Fibroblast of lung (primary cell): ENCODE results near the gene NARF. TPM values are rescaled to one million over a fixed set of nuclear protein-coding genes. Genes with fewer than 3 reads are reported as not detected.

ENCODE experiments used
- DNase-seq, 2 donors: peaks; one replicate each; pipeline versions ENCODE4 v3.0.0 to v3.0.0-alpha.2; 2010; ENCODE audit warnings: low read depth in 2 of 2
- H2AFZ ChIP-seq: 2 replicates; pipeline ENCODE4 v1.5.1; 2012; ENCODE audit warnings: low read length, control low read depth, inconsistent platforms
- H3K27ac ChIP-seq: 2 replicates; pipeline ENCODE4 v1.5.1; 2011; ENCODE audit warnings: low read length, control low read depth; ENCODE audit not compliant: insufficient read depth
- H3K27me3 ChIP-seq: 2 replicates; pipeline ENCODE4 v1.5.1; 2011; ENCODE audit warnings: mild to moderate bottlenecking, low read length; ENCODE audit not compliant: control insufficient read depth, insufficient read depth
- H3K36me3 ChIP-seq: 2 replicates; pipeline ENCODE4 v1.5.1; 2011; ENCODE audit warnings: low read length; ENCODE audit not compliant: control insufficient read depth, insufficient read depth
- H3K4me1 ChIP-seq: 2 replicates; pipeline ENCODE4 v1.5.1; 2011; ENCODE audit warnings: low read length; ENCODE audit not compliant: control insufficient read depth, insufficient read depth; ENCODE audit errors: extremely low read depth
- H3K4me2 ChIP-seq: 2 replicates; pipeline ENCODE4 v1.5.1; 2011; ENCODE audit warnings: low read length, control low read depth; ENCODE audit not compliant: insufficient read depth; ENCODE audit errors: extremely low read depth
- H3K4me3 ChIP-seq, 4 experiments: fragments of 200-600 bp in 1 of 4; sonication (generic) in 1 of 4; replicated peaks in 1 of 4; 2 replicates each; pipeline ENCODE4 v1.5.1; 2011 to 2016; ENCODE audit warnings: low read length in 4 of 4, low read depth in 3 of 4, mild to moderate bottlenecking in 3 of 4, control low read depth in 2 of 4, inconsistent platforms in 1 of 4, mixed read lengths in 1 of 4; ENCODE audit not compliant: insufficient read depth in 1 of 4; ENCODE audit errors: control extremely low read depth in 1 of 4
- H3K79me2 ChIP-seq: 2 replicates; pipeline ENCODE4 v1.5.1; 2012; ENCODE audit warnings: mild to moderate bottlenecking, low read length, inconsistent platforms; ENCODE audit not compliant: control insufficient read depth, insufficient read depth
- H3K9ac ChIP-seq: 2 replicates; pipeline ENCODE4 v1.5.1; 2011; ENCODE audit warnings: mild to moderate bottlenecking, low read length, control low read depth; ENCODE audit not compliant: insufficient read depth
- H3K9me3 ChIP-seq: 2 replicates; pipeline ENCODE4 v1.5.1; 2012; ENCODE audit warnings: low read depth, low read length; ENCODE audit not compliant: control insufficient read depth, insufficient read depth
- H4K20me1 ChIP-seq: 2 replicates; pipeline ENCODE4 v1.5.1; 2011; ENCODE audit warnings: low read length; ENCODE audit not compliant: control insufficient read depth, insufficient read depth; ENCODE audit errors: extremely low read depth
- EZH2 ChIP-seq: IDR thresholded peaks from 2 replicates; pipeline ENCODE4 v1.5.1; 2012; ENCODE audit warnings: low read length, control low read depth, mild to moderate bottlenecking; ENCODE audit errors: missing control alignments
- polyA plus RNA-seq, 2 donors: library from polyadenylated mRNA; depleted of rRNA in 1 of 2; stranded (reverse) in 1 of 2; unstranded in 1 of 2; fragments of >200 nt; gene quantifications; 2 replicates each; pipeline ENCODE4 v1.2.1, GENCODE V29; 2011 to 2012; ENCODE audit warnings: missing spikeins in 1 of 2
- total RNA-seq: library from RNA; depleted of rRNA; stranded (reverse); fragments of >200 nt; gene quantifications from 2 replicates; pipeline ENCODE4 v1.2.1, GENCODE V29; 2014
- TF ChIP-seq, protein P1 (sequence below), 2 donors: IDR thresholded peaks in 1 of 2; conservative IDR thresholded peaks in 1 of 2; 1 replicate in 1 of 2; 2 replicates in 1 of 2; pipeline ENCODE4 v1.5.1; 2011 to 2012; ENCODE audit warnings: low read length in 2 of 2, control low read depth in 1 of 2, inconsistent platforms in 1 of 2, low read depth in 1 of 2, mild to moderate bottlenecking in 1 of 2

NARF gene
- total and polyA plus RNA-seq, 2 donors (not counting 1 experiment from before 2014, with no cell fraction given) = 22.0 to 38.7 TPM

DNA sequence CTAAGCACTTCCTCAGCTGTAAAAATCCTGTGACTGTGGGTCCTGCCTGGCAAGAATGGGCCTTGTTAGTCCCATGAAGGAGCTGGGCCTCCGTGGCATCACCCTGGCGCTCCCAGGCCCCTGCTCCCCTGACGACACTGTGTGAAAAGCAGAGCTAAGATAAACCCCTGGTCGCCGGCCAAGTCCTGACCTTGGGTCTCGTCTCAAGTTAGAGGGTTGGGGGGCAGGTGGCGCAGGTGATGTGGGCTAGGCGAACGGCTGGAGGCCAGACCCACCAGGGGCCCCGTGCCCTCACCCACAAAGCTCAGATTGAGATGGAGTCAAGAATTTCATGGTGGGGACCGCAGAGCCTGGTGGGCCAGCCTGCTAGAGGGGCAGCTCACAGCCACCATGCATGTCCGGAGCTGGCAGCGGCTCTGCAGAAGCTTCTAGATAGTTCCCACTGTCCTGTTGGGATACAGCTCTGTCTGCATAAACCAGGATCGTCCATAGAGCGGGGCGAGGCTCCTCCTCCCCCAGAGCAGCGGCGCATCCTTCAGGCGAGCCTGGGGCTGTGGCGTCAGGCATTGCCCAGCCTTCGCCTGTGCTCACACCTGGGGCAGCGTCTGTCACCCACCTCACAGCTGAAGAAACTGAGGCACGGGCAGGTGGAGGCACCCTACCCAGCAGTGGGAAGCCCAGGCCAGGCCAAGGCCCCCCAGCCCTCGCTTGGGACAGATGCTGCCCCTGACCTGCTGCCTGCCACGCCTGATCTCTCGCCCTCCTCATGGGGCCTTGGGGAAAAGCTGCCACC is 19.9 kb upstream of the NARF start:
- no peak overlapping the region for H3K9ac ChIP-seq
- H3K4me1 ChIP-seq = no peaks in the 10 kb centered on the region
- peaks cover 14% of the 10 kb centered on the region for H3K36me3 ChIP-seq
- no peak overlapping the region for H3K27ac ChIP-seq
- H3K79me2 ChIP-seq = no peaks in the 10 kb centered on the region
- no peak for DNase-seq
- no peak overlapping the region for H2AFZ ChIP-seq
- no peak overlapping the region for H3K4me2 ChIP-seq
- TF ChIP-seq EZH2 = no peak
- TF ChIP-seq, protein P1, sequence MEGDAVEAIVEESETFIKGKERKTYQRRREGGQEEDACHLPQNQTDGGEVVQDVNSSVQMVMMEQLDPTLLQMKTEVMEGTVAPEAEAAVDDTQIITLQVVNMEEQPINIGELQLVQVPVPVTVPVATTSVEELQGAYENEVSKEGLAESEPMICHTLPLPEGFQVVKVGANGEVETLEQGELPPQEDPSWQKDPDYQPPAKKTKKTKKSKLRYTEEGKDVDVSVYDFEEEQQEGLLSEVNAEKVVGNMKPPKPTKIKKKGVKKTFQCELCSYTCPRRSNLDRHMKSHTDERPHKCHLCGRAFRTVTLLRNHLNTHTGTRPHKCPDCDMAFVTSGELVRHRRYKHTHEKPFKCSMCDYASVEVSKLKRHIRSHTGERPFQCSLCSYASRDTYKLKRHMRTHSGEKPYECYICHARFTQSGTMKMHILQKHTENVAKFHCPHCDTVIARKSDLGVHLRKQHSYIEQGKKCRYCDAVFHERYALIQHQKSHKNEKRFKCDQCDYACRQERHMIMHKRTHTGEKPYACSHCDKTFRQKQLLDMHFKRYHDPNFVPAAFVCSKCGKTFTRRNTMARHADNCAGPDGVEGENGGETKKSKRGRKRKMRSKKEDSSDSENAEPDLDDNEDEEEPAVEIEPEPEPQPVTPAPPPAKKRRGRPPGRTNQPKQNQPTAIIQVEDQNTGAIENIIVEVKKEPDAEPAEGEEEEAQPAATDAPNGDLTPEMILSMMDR (conservative IDR thresholded peaks at IDR 0.05 in 1 of 2, IDR thresholded peaks at IDR 0.05 in 1 of 2; ENCODE audit: low read depth in 1 of 2, low read length in 2 of 2) = no peak
- no peak overlapping the region for H3K4me3 ChIP-seq
- H3K9me3 ChIP-seq = no peaks in the 10 kb centered on the region
- H3K27me3 ChIP-seq = no peaks in the 10 kb centered on the region
- no peaks in the 10 kb centered on the region for H4K20me1 ChIP-seq

DNA sequence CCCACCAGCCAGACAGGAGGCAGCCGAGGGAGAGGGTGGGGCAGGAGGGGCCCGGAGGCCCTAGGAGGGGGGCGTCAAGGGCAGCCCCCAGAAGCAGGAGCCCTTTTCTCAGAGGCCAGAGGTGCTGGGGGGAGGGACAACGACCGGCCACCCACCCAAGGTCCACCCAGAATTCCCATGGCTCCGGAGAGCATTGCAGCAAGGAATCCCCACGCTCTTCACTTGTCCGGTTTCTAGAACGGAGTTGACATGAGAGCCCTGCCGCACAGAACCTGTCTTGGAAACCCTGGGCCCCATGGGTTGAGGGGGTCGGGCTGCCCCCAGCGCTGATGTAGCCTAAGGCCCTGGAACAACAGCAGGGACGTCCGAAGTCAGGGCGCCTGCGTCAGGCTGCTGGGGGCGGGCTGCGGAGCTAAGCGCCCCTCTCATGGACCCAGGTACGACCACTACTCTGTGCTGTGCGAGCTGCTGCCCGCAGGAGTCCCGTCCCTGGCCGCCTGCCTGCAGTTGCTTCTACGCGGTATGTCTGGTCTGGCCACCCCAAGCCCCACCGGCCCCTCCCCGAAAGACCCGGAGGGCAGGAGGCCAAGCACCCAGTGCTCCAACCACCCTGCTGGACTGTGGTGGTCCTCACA is 19.2 kb upstream of the NARF start:
- no peaks in the 10 kb centered on the region for H3K4me1 ChIP-seq
- H3K4me3 ChIP-seq = no peak overlapping the region
- peaks cover 17% of the 10 kb centered on the region for H3K36me3 ChIP-seq
- no peaks in the 10 kb centered on the region for H3K9me3 ChIP-seq
- no peaks in the 10 kb centered on the region for H3K79me2 ChIP-seq
- no peaks in the 10 kb centered on the region for H4K20me1 ChIP-seq
- no peak overlapping the region for H3K27ac ChIP-seq
- H3K27me3 ChIP-seq = no peaks in the 10 kb centered on the region
- no peak for TF ChIP-seq EZH2
- TF ChIP-seq, protein P1 (conservative IDR thresholded peaks at IDR 0.05 in 1 of 2, IDR thresholded peaks at IDR 0.05 in 1 of 2; ENCODE audit: low read depth in 1 of 2, low read length in 2 of 2) = no peak
- H2AFZ ChIP-seq = no peak overlapping the region
- H3K4me2 ChIP-seq = no peak overlapping the region
- no peak for DNase-seq
- no peak overlapping the region for H3K9ac ChIP-seq

DNA sequence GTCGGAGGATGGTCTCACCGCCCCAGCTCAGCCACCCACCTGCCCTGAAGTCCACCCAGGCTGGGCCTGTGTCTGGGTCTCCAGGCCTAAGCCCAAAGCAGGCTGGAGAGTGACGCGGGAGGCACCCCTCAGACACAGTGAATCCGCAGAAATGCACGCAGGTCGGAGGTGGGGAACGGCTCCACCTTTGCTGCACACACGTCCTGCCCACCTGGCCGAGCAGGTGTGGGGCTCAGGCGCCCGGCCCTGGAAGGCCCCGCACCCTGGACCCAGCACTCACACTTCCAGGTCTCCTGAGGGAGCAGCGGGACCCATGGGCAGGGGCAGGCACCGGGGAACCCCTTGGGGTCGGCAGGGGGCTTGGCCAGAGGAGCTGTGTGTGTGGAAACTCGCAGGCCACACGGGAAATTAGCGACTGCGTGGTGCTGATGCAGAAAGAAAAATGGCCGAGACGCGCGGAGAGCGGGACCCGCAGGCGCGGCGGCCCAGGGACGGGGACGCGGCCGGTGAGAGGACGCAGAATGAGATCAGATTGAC is 18.6 kb upstream of the NARF start:
- H3K9ac ChIP-seq = no peak overlapping the region
- no peaks in the 10 kb centered on the region for H3K27me3 ChIP-seq
- H2AFZ ChIP-seq = no peak overlapping the region
- no peak overlapping the region for H3K4me3 ChIP-seq
- H3K9me3 ChIP-seq = no peaks in the 10 kb centered on the region
- H3K79me2 ChIP-seq = no peaks in the 10 kb centered on the region
- TF ChIP-seq, protein P1 (conservative IDR thresholded peaks at IDR 0.05 in 1 of 2, IDR thresholded peaks at IDR 0.05 in 1 of 2; ENCODE audit: low read depth in 1 of 2, low read length in 2 of 2) = no peak
- TF ChIP-seq EZH2 = no peak
- H4K20me1 ChIP-seq = no peaks in the 10 kb centered on the region
- peaks cover 19% of the 10 kb centered on the region for H3K36me3 ChIP-seq
- DNase-seq = no peak
- no peak overlapping the region for H3K27ac ChIP-seq
- no peaks in the 10 kb centered on the region for H3K4me1 ChIP-seq
- no peak overlapping the region for H3K4me2 ChIP-seq
